Testis (tissue), 3 donors: ENCODE data around the gene COLEC11. TPM values are rescaled to one million over a fixed set of nuclear protein-coding genes. Genes with fewer than 3 reads are reported as not detected.

Experiments
- DNase-seq: peaks from one replicate; pipeline ENCODE4 v3.0.0-alpha.2; 2019
- H3K27ac ChIP-seq, 2 donors: fragments of 200-600 bp; sonication (generic); one replicate each; pipeline ENCODE4 v1.5.1; 2019
- H3K27me3 ChIP-seq: fragments of 200-600 bp; sonication (generic); one replicate; pipeline ENCODE4 v1.5.1; 2019
- H3K36me3 ChIP-seq: fragments of 200-600 bp; sonication (generic); one replicate; pipeline ENCODE4 v1.5.1; 2017; ENCODE audit warnings: low read depth; ENCODE audit errors: missing control alignments
- H3K4me1 ChIP-seq: fragments of 200-600 bp; sonication (generic); one replicate; pipeline ENCODE4 v1.5.1; 2019
- H3K4me3 ChIP-seq, 2 donors: fragments of 200-600 bp; sonication (generic); one replicate each; pipeline ENCODE4 v1.5.1; 2017 to 2019
- H3K9me3 ChIP-seq: fragments of 200-600 bp; sonication (generic); one replicate; pipeline ENCODE4 v1.5.1; 2017
- CTCF ChIP-seq, 3 experiments: fragments of 450-650 bp in 2 of 3; fragments of 200-600 bp in 1 of 3; sonication (generic) in 1 of 3; IDR thresholded peaks; one replicate each; pipeline ENCODE4 v1.5.1; 2016 to 2019; ENCODE audit warnings: antibody characterized with exemption in 3 of 3, mild to moderate bottlenecking in 2 of 3, moderate library complexity in 1 of 3
- POLR2A ChIP-seq: fragments of 450-650 bp; IDR thresholded peaks from one replicate; pipeline ENCODE4 v1.6.1; 2017; ENCODE audit warnings: antibody characterized with exemption, mild to moderate bottlenecking, moderate library complexity
- WGBS, 2 donors: methylation state at CpG; one replicate each; pipeline ENCODE4 v1.1.5; 2018; 5-methylcytosine and 5-hydroxymethylcytosine counted together
- intact Hi-C: fragments of 100-400 bp; cut with DNase I; formaldehyde crosslinking; loops from one replicate; pipeline ENCODE4 v1.15.1; 2023; ENCODE audit warnings: low total_unique reads
- polyA plus RNA-seq: library from polyadenylated mRNA; stranded (reverse); fragments of 350-450 nt; fragmentation: Illumina TruSeq; extraction: RNeasy Lipid Tissue Mini Kit (QIAGEN cat#74804); gene quantifications from one replicate; pipeline ENCODE4 v1.2.3, GENCODE V29; 2014; ENCODE audit warnings: low read depth, low replicate concordance; ENCODE audit not compliant: insufficient read depth
- total RNA-seq, 2 donors: library from RNA; depleted of rRNA; stranded (reverse); fragments of >200 nt; gene quantifications; one replicate each; pipeline ENCODE4 v1.2.3, GENCODE V29; 2016

The COLEC11 gene
- total and polyA plus RNA-seq, 3 donors from 2014 or later = 12.7 to 15.8 (median 15.4) TPM

- no peak for TF ChIP-seq CTCF (IDR thresholded peaks at IDR 0.05)
- no peak for TF ChIP-seq POLR2A
- Histone ChIP-seq H3K4me1 (peaks cover 28% of the 10 kb centered on the region), H3K4me3 (no peak overlapping the region), H3K27me3 (no peaks in the 10 kb centered on the region), H3K36me3 (no peaks in the 10 kb centered on the region), H3K9me3 (no peaks in the 10 kb centered on the region), H3K27ac (no peak overlapping the region)
- 66 to 80% methylated on average over 3 of the region's 3 CpGs for WGBS, 2 donors
- intact Hi-C loops = no loop called here
- DNase-seq = no peak
Observed at GRCh38 chr2:3661149-3661660, 66.3 kb downstream of the COLEC11 start.

- Histone ChIP-seq H3K4me1 (peaks cover 20% of the 10 kb centered on the region), H3K9me3 (no peaks in the 10 kb centered on the region), H3K27ac (no peak overlapping the region), H3K27me3 (no peaks in the 10 kb centered on the region), H3K4me3 (no peak overlapping the region), H3K36me3 (no peaks in the 10 kb centered on the region)
- intact Hi-C loops = no loop called here
- WGBS, 2 donors = 74 to 80% methylated on average over 6 of the region's 6 CpGs
- no peak for TF ChIP-seq POLR2A
- TF ChIP-seq CTCF (IDR thresholded peaks at IDR 0.05) = no peak
- DNase-seq = no peak
Observed at GRCh38 chr2:3662239-3662638, 67.3 kb downstream of the COLEC11 start.

- Histone ChIP-seq H3K4me1 (peaks cover 8% of the 10 kb centered on the region), H3K36me3 (no peaks in the 10 kb centered on the region), H3K27me3 (no peaks in the 10 kb centered on the region), H3K27ac (no peak overlapping the region), H3K9me3 (no peaks in the 10 kb centered on the region), H3K4me3 (no peak overlapping the region)
- no peak for TF ChIP-seq POLR2A
- no peak for TF ChIP-seq CTCF (IDR thresholded peaks at IDR 0.05)
- intact Hi-C loops = no loop called here
- WGBS, 2 donors = 45 to 63% methylated on average over 3 of the region's 3 CpGs
- no peak for DNase-seq
Observed at GRCh38 chr2:3664118-3664517, 69.2 kb downstream of the COLEC11 start.

- WGBS, 2 donors = 88 to 90% methylated on average over 8 of the region's 8 CpGs
- H3K36me3 ChIP-seq = no peaks in the 10 kb centered on the region
- no peak for TF ChIP-seq POLR2A
- TF ChIP-seq CTCF (IDR thresholded peaks at IDR 0.05) = no peak
- intact Hi-C loops = no loop called here
- DNase-seq = no peak
- no peaks in the 10 kb centered on the region for H3K9me3 ChIP-seq
- no peak overlapping the region for H3K4me3 ChIP-seq
- H3K4me1 ChIP-seq = no peaks in the 10 kb centered on the region
- H3K27me3 ChIP-seq = no peaks in the 10 kb centered on the region
- H3K27ac ChIP-seq = no peak overlapping the region
Observed at GRCh38 chr2:3664925-3665324, 70.0 kb downstream of the COLEC11 start.

GRCh38 chr2:3665886-3666612 lies 71.1 kb downstream of the COLEC11 start:
- H3K4me1 ChIP-seq = no peaks in the 10 kb centered on the region
- H3K36me3 ChIP-seq = no peaks in the 10 kb centered on the region
- no peaks in the 10 kb centered on the region for H3K9me3 ChIP-seq
- 78 to 88% methylated on average over 13 to 16 of the region's 16 CpGs for WGBS, 2 donors
- no peak for DNase-seq
- no peak overlapping the region for H3K4me3 ChIP-seq
- no peaks in the 10 kb centered on the region for H3K27me3 ChIP-seq
- intact Hi-C loops = no loop called here
- TF ChIP-seq CTCF (IDR thresholded peaks at IDR 0.05) = no peak
- TF ChIP-seq POLR2A = no peak
- no peak overlapping the region for H3K27ac ChIP-seq
